HG02642 (cell line): ENCODE results near the gene ZNF579.

Experiments
- ATAC-seq: cut with Tn5 transposase; IDR thresholded peaks from one replicate; pipeline ENCODE4 v1.9.1; 2021; ENCODE audit warnings: mild to moderate bottlenecking; ENCODE audit not compliant: unreplicated experiment, poor library complexity

Gene ZNF579

GRCh38 chr19:55613396-55613795, 32.7 kb upstream of the ZNF579 start:
- no peak for ATAC-seq

DNA sequence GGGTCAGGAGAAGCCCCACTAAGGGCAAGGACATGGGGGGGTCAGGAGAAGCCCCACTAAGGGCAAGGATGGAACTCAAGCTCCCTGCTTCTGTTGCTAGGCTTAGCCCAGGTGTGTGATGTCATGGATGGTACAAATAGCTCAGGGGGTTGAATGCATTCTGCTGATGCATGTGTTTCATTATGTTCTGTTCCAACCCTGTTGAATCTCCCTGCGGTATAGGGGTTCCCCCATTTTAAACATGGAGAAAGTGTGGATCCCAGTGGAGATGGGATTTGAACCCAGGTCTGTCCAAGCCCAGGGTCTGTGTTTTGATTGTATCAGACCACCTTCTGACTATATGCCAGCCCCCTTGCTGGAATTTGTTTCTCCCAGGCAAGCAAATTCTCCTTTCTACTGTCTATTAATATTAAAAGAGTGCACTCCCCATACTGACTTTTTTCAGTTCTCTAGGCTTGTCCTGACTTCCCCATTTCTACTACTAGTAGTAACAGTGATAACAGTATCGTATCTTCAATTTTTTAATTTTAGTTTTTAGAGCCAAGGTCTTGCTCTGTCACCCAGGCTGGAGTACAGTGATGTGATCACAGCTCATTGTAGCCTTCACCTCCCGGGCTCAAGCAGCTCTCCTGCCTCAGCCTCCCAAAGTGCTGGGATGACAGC, 31.5 kb upstream of the ZNF579 start:
- ATAC-seq, result no peak

DNA sequence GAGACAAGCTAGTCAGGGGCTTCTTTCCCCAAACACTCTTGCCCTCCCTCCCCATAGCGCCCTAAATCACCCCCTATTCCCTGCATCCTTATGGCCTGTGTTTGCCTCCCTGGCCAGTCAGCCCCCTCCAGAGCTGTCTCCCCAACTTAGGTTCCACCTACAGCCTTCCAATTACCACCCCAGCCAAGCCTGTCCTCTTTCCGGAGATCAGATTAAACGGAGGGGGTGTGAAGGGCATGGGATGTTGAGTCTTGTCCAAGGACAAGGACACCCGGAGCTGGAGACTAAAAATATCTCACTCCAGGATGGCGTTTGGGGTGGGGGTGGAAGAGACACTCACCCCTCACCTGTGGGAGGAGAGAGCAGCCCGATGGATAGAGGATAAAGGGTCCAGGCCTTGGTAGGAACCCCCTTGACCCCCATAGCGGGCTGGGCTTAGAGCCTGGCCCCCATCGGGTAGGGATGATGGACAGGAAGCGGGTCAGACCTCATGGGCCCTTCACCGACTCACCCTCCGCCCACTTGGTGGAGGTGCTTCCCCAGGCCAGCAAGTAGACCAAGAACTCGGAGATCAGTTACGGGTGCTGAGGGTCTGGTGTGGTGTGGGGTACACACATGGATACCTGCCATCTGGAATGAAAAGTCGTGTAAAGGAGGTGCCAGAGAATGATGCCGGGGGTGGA, 30.8 kb upstream of the ZNF579 start:
- no peak for ATAC-seq

- no peak for ATAC-seq
Observed at GRCh38 chr19:55609326-55609725, 28.7 kb upstream of the ZNF579 start.

DNA sequence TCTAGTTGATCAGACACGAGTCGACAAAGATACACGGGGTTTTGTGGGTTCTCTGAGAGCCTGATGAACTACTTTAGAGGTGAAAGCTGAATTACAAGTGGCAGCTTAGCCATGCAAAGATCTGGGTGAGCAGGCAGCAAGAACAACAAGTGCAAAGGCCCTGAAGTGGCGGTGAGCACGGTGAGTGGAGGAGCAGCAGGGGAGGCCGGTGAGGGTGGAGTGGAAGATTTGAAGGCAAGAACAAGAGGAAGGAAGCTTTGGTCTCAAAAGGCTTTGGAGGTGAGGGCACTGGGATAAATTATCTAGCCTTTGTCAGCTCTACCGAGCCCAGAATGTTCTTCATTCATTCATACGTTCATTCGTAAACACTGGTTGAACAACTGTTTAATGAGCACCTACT, 26.2 kb upstream of the ZNF579 start:
- ATAC-seq, result no peak

DNA sequence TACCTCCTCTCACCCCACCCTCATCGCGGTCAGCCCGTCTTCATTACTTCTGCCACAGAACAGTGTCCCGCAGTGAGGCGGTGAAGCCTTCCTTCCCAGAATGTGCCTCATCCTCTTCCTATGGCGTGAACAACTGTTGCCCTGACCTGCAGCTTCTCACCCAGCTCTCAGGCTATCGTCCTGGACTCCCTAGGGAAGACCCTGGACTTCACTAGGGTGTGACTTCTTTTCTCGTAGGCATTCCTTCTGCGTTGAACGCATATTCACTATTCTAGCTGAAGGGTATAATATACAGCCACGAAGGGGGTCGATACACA, 25.8 kb upstream of the ZNF579 start:
- no peak for ATAC-seq

DNA sequence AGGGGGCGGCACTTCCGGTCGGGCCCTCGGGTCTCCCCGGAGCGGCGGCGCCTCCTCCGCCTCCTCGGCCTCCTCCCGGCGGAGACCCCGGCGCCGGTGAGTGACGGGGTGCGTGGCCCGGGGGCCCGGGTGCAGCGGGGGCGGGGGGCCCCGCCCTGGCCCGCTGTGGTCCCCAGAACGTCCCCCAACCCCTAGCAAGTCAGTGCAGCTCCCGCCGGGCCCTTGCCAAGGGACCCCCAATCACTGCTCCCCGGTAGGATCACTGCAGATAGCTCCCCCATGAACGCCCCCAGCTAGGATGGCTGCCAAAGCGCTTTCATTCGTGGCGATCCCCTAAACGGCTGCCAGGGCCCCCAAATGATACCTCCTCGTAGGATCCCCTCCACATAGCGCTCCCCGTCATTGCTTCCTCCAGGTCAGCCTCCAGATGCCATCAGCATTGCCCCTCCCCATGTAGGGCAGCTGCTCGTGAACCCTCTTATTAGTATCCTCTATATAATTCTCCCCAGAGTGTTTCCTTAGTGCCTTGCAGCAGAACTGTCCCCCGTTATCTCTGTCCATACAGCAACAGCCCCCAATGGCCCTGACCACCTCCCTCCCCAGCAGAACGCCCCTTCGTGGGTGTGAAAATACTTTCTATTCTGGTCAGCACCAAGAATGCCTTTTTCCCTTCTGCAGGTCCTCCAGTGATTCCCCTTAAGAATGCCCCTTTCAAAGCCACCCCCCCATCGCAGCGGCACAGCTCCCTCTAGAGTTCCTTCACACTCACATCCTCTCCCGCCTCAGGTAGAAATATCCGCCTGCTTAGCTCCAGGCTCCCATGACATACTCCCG, 25.2 kb upstream of the ZNF579 start, which contains the start of gene ZNF865:
TSS of gene ZNF865 (plus strand) at position 11 of the 834 bp plus-strand sequence. CDS start 7,972 bp downstream, outside the sequence.
- peak; percentile 27 for ATAC-seq

- peak; percentile 79 for ATAC-seq
Observed at GRCh38 chr19:55605207-55605636, 24.6 kb upstream of the ZNF579 start.

DNA sequence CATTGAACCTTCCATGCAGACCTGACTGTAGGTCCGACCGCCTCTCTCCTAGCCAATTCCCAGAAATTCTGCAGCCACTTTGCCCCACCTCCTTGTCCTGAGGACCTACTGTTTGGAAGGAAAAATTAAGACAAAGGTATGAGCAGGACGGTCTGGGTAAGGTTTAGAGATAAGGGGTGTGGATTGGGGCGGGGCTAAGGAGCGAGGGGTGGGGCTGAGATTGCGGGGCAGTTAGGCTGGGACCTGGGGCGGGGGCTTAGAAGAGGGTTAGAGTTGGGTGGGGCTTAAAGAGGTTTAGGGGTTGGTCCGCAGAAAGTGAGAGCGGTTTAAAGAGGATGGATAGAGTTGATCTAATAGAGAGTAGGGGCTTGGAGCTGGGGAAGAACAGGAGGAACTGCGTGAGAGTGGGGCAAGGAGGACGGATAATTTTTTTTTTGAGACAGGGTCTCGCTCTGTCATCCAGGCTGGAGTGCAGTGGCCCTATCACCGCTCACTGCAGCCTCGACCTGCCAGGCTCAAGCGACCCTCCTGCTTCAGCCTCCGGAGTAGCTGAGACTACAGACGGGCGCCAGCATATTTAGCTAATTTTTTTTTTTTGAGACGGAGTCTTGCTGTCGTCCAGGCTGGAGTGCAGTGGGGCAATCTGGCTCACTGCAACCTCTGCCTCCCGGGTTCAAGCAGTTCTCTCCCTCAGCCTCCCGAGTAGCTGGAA, 23.1 kb upstream of the ZNF579 start:
- no peak for ATAC-seq

GRCh38 chr19:55603115-55603514, 22.5 kb upstream of the ZNF579 start:
- ATAC-seq, result no peak

- ATAC-seq, result no peak
Observed at GRCh38 chr19:55602104-55603001, 21.7 kb upstream of the ZNF579 start.

- no peak for ATAC-seq
Observed at GRCh38 chr19:55601084-55601483, 20.4 kb upstream of the ZNF579 start.

GRCh38 chr19:55600662-55601028, 20.0 kb upstream of the ZNF579 start:
- no peak for ATAC-seq

DNA sequence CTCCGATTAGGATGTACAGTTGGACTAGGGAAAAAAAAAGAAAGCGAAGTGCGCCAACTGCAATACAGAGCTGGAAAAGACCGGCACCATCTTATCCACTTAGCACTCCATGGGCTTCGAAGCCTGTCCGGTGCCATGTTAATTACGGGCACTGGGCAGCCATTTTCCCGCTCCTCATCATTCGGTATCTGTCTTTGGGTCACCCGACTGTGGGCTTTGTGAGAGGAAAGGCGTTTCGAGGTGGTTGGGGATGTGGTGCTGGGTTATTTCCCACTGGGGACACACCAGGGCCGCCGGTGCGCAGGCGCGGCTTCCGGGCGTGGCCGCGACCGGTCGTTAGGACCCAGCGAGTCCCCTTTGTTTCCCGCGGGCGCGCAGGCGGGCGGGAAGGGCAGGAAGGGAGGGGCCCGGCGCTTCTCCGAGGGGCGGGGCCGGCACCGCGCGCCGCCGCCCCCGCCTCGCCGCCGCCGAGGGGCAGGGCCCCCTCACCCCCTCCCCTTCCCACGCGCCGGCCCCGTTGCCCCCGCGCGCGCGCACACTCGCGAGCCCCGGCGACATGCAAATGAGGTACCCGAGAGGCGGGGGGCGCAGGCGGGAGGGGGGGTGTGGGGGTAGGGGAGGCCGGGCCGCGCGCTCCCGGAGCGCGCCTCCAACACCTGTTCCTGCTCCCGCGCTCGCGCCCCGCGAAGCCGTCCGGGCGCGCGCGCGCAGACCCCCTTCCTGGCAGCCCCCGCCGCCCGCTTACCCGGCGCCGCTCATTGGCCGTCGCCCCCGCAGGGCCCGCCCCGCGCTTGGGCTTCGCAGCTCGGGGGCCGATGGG, 19.4 kb upstream of the ZNF579 start, which contains the start of gene ZNF524:
TSS of gene ZNF524 (plus strand) at position 447 of the 820 bp plus-strand sequence. CDS start 1,825 bp downstream, outside the sequence.
- ATAC-seq, result peak; percentile 51

GRCh38 chr19:55599468-55599841, 18.8 kb upstream of the ZNF579 start, which contains the start of gene FIZ1:
FIZ1 (minus strand) TSS chr19:55599517; CDS start chr19:55597865, 1,652 bp downstream.
- peak; percentile 60 for ATAC-seq

GRCh38 chr19:55598719-55599467, 18.2 kb upstream of the ZNF579 start:
- ATAC-seq, result peak; percentile 52

GRCh38 chr19:55598034-55598433, 17.4 kb upstream of the ZNF579 start:
- no peak for ATAC-seq

DNA sequence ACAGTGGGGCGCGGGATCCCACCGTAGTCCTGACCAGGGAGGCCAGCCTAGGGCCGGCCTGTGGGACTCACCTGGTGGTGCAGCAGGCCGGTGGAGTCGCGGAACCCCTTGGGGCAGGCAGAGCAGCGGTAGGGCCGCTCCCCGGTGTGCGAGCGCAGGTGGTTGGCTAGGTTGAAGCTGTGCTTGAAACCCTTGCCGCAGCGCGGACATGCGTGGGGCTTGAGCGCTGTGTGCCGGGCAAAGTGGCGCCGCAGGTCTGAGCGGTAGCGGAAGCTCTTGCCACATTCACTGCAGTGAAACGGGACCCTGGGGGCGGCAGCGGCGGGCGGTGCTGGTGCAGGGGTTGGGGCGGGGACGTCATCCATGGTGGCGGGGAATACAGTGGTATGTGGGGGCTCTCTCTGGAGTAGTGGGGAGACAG, 16.9 kb upstream of the ZNF579 start:
- ATAC-seq, result no peak
